Stimulated activated CD8-positive, alpha-beta memory T cell treated with anti-CD3 and anti-CD28 coated beads, Interleukin-7, amount 100 ng/mL, for 4 hours (primary cell): ENCODE measurements around the gene MMAB.

Source experiments
- DNase-seq, 2 donors: peaks; one replicate each; pipeline ENCODE4 v3.0.0-alpha.2; 2020; ENCODE audit warnings: low read depth in 2 of 2

MMAB gene

GRCh38 chr12:109517619-109518018 is 55.7 kb downstream of the MMAB start:
- DNase-seq: no peak

DNA sequence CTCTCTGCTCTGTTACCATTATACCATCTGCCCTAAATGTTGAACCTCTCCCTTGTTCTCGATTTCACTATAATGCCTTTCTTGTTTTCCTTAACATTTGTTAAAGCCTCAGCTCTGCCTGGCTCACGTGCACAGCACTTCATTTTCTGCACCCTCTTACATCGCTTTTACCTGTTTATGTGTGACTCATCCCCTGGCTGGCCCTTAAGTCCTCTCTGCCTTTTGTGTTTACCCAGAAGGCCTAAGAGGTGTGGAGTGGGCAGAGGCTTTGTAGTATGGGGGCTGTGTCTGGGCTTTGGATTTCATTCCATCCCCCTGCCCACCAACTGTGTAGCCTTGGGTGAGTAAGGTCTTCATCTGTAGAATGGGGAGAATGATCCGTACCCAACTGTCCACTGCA is 59.3 kb downstream of the MMAB start:
- no peak for DNase-seq

DNA sequence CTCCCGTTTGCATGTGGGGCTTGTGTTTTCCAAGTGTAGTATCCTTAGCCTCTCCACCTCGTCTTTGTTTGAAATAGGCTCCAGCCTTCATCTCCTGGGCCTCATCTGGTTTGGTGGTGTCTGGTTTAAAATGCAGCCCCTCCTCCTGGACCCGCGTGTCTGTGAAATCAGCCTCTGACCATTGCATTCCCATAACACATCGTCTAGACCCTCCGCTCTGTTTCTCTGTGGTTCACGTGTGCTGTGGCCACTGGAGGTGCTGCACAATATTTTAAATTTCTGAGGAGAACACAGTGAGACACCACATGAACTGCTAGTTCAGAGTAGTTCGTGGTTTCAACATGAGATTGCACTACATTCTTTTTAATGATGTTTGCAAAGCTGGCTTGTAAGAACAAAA is 60.3 kb downstream of the MMAB start:
- no peak for DNase-seq

DNA sequence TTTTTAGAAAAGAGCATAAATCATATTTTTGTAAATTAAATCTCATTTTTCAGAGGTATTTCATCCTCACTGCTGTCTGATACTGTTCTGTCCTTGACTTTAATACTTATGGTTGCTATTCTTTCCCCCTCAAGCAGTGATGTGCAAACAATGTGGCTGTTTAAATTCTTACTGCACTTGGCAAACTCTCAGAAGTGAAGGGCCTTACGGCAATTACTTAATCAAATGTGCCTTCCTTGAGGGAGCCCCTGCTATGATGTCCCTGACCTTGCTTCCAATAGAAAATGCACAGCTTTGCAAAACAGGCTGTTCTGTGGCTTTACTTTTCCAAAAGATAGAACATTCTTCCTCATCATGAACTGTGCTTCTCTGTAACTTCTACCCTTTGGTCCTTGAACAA is 60.7 kb downstream of the MMAB start:
- no peak for DNase-seq

GRCh38 chr12:109510196-109510595 is 63.1 kb downstream of the MMAB start:
- DNase-seq: no peak

- no peak for DNase-seq
Measured at GRCh38 chr12:109504068-109504467, 69.2 kb downstream of the MMAB start.
